Central memory CD4-positive, alpha-beta T cell (primary cell): Measurements from ENCODE around the gene SMAP1.
"Not testable (repeated sequence)": the region's sequence is repeated elsewhere in the genome, so short reads cannot be mapped to it uniquely, and the experiment has no call there.

ENCODE experiments used
- DNase-seq: peaks from one replicate; pipeline ENCODE4 v3.0.0; 2022

Gene SMAP1

DNA sequence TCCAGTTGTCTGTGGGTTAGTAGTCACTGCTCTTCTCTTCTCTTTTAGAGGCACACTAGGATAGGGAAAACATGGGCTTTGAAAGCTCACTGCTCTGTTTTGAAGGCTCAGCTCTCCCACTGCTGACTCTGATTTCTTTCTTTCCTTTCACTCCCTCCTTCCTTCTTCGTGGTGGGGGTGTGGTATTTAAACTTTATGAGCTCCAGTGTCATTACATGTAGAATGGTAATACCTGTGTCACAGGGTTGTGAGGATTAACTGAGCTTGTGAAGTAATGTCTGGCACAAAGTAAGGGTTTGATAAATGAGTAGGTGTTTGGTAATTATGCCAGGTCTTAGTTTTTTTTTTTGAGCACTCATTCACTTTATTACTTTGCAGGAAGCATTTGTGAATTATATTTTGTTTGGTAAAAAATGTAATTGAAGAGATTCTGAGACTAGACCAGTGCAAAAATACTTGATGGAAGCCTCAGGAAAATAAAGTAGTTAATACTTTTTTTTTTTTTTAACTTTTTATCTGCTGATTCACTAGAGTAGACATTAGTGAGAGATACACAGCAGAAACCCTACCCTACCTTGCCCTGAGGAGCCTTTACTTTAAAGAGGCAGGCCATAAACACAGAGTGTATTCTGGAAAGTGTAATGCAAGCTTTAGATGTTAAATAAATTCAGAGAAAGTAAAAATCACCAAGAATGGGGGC, 17.3 kb downstream of the SMAP1 start:
- no peak for DNase-seq

GRCh38 chr6:70685494-70686180, 18.0 kb downstream of the SMAP1 start:
- DNase-seq: no peak

GRCh38 chr6:70686548-70687133, 19.0 kb downstream of the SMAP1 start:
- peak; percentile 34 for DNase-seq

GRCh38 chr6:70693887-70694286, 26.2 kb downstream of the SMAP1 start:
- DNase-seq: no peak

- DNase-seq: no peak
Observed at GRCh38 chr6:70694371-70694770, 26.7 kb downstream of the SMAP1 start.

GRCh38 chr6:70700922-70701876, 33.5 kb downstream of the SMAP1 start:
- no peak for DNase-seq

DNA sequence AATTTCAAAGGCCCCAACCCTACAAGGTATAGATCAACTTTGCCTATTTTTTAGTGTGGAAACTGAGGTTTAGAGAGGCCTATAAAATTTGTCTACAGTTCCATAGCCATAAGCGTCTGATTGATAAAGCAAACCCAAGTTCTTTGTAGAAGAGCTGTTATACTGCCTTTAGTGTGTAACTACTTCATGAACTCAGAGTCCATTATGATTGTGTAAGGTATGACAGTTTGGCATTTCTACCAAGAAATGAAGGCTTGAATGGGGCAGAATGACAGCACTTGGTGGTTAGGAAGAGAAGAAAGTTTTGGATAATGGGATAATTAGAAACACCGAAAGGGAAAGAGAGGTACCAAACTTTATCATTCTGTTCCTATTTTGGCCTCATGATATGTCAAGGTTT, 38.1 kb downstream of the SMAP1 start:
- no peak for DNase-seq

DNA sequence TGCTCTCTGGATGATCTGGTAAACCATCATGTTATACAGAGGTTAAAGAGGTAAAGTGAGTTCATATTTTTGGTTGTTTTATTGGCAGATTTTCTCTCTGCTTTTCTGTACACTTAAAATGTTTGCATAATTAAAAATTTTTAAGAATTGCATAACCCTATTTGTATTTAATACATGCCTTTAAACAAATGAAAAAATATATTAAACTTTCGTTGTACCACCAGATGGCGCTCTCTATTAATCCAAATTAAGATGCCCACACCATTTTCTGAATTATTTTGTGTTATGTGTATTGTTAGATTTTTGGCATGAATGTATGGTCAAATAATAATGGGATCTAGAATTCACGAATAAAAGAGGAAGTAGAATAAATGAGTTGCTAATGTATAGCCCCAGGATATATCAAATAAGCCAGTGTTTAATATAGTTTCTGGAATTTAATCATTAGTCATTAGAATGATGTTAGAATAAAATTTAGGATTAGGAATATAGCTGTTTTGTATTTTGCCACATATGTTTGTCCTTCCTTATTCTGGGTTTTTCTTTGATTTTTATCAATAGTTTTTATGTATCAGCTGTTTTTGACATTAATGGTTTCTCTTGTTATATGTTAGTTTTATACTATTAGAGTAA, 38.9 kb downstream of the SMAP1 start:
- DNase-seq: peak; percentile 28

GRCh38 chr6:70707893-70708292, 40.2 kb downstream of the SMAP1 start:
- no peak for DNase-seq

DNA sequence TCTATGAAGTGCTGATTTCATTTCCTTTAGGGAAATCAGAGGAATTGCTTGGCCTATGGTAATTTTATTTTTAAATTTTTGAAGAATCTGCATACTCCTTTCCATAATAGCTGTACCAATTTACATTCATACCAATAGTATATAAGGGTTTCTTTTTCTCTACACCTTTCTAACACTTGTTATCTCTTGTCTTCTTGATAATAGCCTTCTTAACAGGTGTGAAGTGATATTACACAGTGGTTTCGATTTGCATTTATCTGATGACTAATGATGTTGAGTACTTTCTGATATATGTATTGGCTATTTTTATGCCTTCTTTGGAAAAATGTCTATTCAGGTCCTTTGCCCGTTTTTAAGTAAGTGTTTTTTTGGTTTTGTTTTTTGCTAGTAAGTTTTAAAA, 40.8 kb downstream of the SMAP1 start:
- DNase-seq: no peak

DNA sequence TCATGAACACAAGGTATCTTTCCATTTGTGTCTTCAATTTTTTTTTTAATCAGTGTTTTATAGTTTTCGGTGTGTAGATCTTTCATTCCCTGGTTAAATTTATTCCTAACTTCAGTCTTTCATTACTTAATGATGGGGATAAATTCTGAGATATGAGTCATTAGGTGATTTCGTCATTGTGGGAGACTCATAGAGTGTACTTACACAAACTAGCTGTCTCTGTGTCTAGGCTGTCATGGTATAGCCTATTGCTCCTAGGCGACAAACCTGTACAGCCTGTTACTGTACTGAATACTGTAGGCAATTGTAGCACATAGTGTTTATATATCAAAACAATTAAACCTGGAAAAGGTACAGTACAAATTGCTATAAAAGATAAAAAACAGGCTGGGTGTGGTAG, 42.1 kb downstream of the SMAP1 start:
- no peak for DNase-seq

GRCh38 chr6:70714716-70715257, 47.1 kb downstream of the SMAP1 start:
- no peak for DNase-seq

GRCh38 chr6:70717038-70717801, 49.5 kb downstream of the SMAP1 start:
- DNase-seq: peak; percentile 30

GRCh38 chr6:70724524-70724923, 56.8 kb downstream of the SMAP1 start:
- DNase-seq: no peak

GRCh38 chr6:70725817-70726415, 58.2 kb downstream of the SMAP1 start:
- DNase-seq: no peak

DNA sequence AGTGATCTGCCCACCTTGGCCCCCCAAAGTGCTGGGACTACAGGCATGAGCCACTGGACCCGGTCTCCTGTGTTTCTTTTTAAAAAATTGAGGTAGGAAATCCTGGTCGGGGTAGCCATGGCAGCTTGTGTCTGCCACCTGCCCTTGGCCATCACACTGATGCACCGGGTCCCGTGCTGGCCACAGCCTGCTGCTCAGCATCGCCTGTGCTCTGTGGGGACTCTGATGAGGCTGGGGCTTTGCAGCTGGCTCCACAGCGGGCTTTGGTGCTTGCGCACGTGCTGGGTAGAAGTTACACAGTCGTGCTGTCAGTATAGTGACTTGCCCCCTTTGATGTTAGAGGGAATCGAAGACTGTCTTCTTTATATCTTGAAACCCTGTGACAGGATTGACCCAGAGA, 66.7 kb downstream of the SMAP1 start:
- DNase-seq: no peak

DNA sequence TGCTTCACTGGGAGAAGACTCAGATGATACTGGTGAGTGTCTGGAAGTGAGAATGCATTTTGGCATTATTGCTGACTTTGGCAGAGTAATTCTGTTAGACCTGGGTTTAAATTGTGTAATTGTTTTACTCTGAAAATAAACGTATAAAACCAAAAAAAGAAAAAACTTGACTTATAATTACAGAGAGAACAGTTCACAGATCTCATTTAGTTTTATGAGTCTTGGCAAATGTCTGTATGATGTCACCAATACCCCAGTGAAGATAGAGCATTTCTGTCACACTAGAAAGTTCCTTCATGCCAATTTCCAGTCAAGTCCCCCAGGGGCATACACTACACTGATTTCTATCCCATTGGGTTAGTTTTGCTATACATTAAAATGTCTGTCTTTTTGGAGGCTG, 67.3 kb downstream of the SMAP1 start:
- DNase-seq: no peak

DNA sequence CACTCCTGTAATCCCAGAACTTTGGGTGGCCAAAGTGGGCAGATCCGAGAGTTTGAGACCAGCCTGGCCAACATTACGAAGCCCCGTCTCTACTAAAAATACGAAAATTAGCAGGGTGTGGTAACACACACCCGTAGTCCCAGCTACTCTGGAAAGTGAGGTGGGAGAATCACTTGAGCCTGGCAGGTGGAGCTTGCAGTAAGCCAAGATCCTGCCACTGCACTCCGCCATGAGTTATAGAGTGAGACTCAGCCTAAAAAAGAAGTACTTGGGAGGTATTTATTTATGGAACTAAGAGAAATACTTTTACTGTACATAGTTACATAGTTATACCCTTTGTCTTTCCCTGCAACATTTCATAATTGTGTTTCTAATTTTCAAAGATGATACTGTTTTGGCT, 67.8 kb downstream of the SMAP1 start:
- DNase-seq: no peak

DNA sequence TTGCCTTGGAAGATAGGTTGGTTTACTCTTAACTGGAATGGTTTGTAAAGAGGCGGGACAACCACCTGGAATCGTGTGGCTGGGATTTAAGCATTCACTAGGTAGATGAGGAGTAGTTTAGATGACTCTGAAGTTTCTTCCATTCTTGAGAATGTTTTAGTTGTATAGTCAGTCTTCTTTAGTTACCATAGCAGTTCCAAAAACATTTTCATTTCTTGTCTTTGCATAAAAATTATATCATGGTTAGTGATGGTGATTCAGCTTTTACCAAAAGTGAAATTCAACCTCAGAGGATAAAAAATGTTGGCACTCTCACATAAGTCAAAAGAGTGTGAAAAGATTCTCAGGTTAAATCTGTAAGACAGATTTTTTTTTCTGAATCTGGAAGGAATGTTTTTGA, 70.3 kb downstream of the SMAP1 start:
- no peak for DNase-seq

DNA sequence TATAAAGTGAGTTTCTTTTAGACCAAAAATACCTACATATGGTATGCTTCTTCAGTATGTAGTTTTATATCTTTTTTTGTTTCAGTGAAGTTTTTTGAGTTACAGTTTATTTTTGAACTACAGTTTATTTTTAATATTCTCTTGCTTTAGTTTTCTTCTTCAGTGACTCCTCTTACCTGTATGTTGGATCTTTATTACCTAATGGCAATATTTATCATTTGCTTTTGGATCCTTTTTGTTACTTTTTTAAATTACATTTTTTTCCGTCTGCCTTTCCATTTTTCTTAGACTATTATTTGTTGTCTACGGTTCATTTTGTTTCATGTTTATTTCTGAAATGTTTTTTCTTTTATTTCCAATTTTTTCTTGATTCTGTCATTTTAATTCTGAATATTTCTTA, 71.9 kb downstream of the SMAP1 start:
- no peak for DNase-seq

GRCh38 chr6:70740746-70741145, 73.1 kb downstream of the SMAP1 start:
- DNase-seq: not testable (repeated sequence)
